Common myeloid progenitor, CD34-positive (primary cell): ENCODE data around the gene IMP4.

ENCODE experiments used
- CTCF ChIA-PET: fragments of 350-600 bp; sonication (Branson Sonifier 250); formaldehyde crosslinking; loops from one replicate; lab custom pipeline; 2021; ENCODE audit warnings: antibody characterized with exemption; lab: Charles Lee
- POLR2A ChIA-PET: fragments of 350-600 bp; sonication (Branson Sonifier 250); formaldehyde crosslinking; loops from one replicate; lab custom pipeline; 2021; ENCODE audit warnings: antibody characterized with exemption; lab: Charles Lee
- DNase-seq, 3 donors: peaks; one replicate each; pipeline versions ENCODE4 v3.0.0 to v3.0.0-alpha.2; 2013
- H3K27ac ChIP-seq, 2 experiments: 1 replicate in 1 of 2; 2 replicates in 1 of 2; pipeline ENCODE4 v1.7.0; 2013; ENCODE audit warnings: inconsistent platforms in 2 of 2, low read length in 2 of 2, mild to moderate bottlenecking in 2 of 2, low read depth in 1 of 2, moderate library complexity in 1 of 2; ENCODE audit not compliant: severe bottlenecking in 2 of 2, insufficient read depth in 1 of 2, poor library complexity in 1 of 2
- H3K27me3 ChIP-seq, 5 experiments: replicated peaks in 2 of 5; 1 replicate in 3 of 5; 2 replicates in 2 of 5; pipeline versions ENCODE4 v1.6.1 to v1.7.0; 2013; ENCODE audit warnings: low read length in 4 of 5, mild to moderate bottlenecking in 2 of 5, moderate library complexity in 2 of 5, inconsistent platforms in 1 of 5; ENCODE audit not compliant: insufficient read depth in 5 of 5, control insufficient read depth in 4 of 5
- H3K36me3 ChIP-seq, 4 experiments: 1 replicate in 2 of 4; 2 replicates in 2 of 4; pipeline versions ENCODE4 v1.6.1 to v1.7.0; 2013; ENCODE audit warnings: low read length in 3 of 4, control low read depth in 1 of 4, mild to moderate bottlenecking in 1 of 4; ENCODE audit not compliant: control insufficient read depth in 4 of 4, insufficient read depth in 4 of 4
- H3K4me1 ChIP-seq, 4 experiments: 1 replicate in 3 of 4; 2 replicates in 1 of 4; pipeline versions ENCODE4 v1.6.1 to v1.7.1; 2013; ENCODE audit warnings: low read length in 3 of 4, mild to moderate bottlenecking in 3 of 4, control low read depth in 1 of 4, inconsistent platforms in 1 of 4, moderate library complexity in 1 of 4; ENCODE audit not compliant: control insufficient read depth in 4 of 4, insufficient read depth in 4 of 4; ENCODE audit errors: control extremely low read depth in 1 of 4
- H3K4me3 ChIP-seq, 7 experiments: 1 replicate in 4 of 7; 2 replicates in 3 of 7; pipeline versions ENCODE4 v1.5.1 to v1.7.0; 2013; ENCODE audit warnings: mild to moderate bottlenecking in 7 of 7, low read length in 6 of 7, moderate library complexity in 6 of 7, inconsistent platforms in 2 of 7, low read depth in 2 of 7, control low read depth in 1 of 7; ENCODE audit not compliant: insufficient read depth in 4 of 7, control insufficient read depth in 1 of 7; ENCODE audit errors: extremely low read depth in 1 of 7
- H3K9me3 ChIP-seq, 5 experiments: 1 replicate in 4 of 5; 2 replicates in 1 of 5; pipeline versions ENCODE4 v1.6.1 to v1.7.1; 2013; ENCODE audit warnings: low read length in 4 of 5, mild to moderate bottlenecking in 2 of 5, inconsistent platforms in 1 of 5, low read depth in 1 of 5, moderate library complexity in 1 of 5; ENCODE audit not compliant: control insufficient read depth in 4 of 5, insufficient read depth in 2 of 5; ENCODE audit errors: control extremely low read depth in 1 of 5
- WGBS: methylation state at CpG from one replicate; pipeline ENCODE4 v1.1.5; 2013; ENCODE audit not compliant: insufficient coverage; 5-methylcytosine and 5-hydroxymethylcytosine counted together

Gene IMP4

DNA sequence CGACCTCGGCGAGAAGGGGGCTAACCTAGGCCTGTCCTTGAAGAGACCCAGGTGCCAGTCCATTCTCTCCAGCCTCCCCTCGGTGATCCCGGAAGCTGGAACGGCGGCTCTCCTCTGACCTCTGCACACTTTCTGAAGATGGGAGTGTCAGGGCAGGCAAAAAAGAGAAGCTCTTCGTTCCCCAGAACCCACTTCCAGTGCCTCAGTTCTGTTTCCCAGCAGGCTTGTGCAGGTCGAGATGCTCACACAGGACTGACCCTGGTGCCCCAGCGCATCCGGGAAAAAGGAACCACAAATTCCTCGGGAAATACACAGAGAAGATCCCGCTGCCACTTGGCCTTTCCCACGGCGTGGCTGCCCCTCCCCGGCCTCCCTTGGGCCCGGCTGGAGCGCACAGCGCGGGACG lies 12.5 kb downstream of the IMP4 start:
- POLR2A ChIA-PET: no interaction called here
- Histone ChIP-seq H3K27ac (no peak overlapping the region), H3K36me3 (peaks cover 0 to 3% (median 0%) of the 10 kb centered on the region in 4 experiments), H3K9me3 (peaks cover 0 to 2% (median 0%) of the 10 kb centered on the region in 5 experiments), H3K4me3 (peak overlapping the region; percentile 47 to 81 (median 78)), H3K27me3 (peaks cover 0 to 6% (median 0%) of the 10 kb centered on the region in 5 experiments), H3K4me1 (peaks cover 0 to 33% (median 28%) of the 10 kb centered on the region in 4 experiments)
- DNase-seq: peak in 2 of 3 donors; percentile 16 to 30
- CTCF ChIA-PET: interaction anchor here (1.1 to 1.9 kb wide), 3 partner anchors 16 to 30 kb away, joined by 3 to 5 read pairs (median 3); no protein-coding TSS in a partner anchor
- 29% methylated on average over 18 of the region's 21 CpGs for WGBS

- H3K4me1 ChIP-seq: peaks cover 0 to 33% (median 28%) of the 10 kb centered on the region in 4 experiments
- H3K27ac ChIP-seq: no peak within 1 kb of the TSS
- H3K9me3 ChIP-seq: peaks cover 0 to 2% (median 0%) of the 10 kb centered on the region in 5 experiments
- H3K27me3 ChIP-seq: peaks cover 0 to 6% (median 0%) of the 10 kb centered on the region in 5 experiments
- under 1% methylated on average over 103 of the region's 107 CpGs for WGBS
- H3K4me3 ChIP-seq: peak within 1 kb of the TSS; percentile 47 to 81 (median 78)
- POLR2A ChIA-PET: no interaction called here
- peak; percentile 34 to 68 (median 56) for DNase-seq
- CTCF ChIA-PET: interaction anchor here (1.0 to 1.9 kb wide), 2 partner anchors 17 to 34 kb away, joined by 4 to 5 read pairs; no protein-coding TSS in a partner anchor
- peaks cover 0 to 3% (median 0%) of the 10 kb centered on the region in 4 experiments for H3K36me3 ChIP-seq
Measured at GRCh38 chr2:130355578-130356431, 13.1 kb downstream of the IMP4 start, which contains the start of gene PTPN18. TSS of gene PTPN18 (plus strand) at chr2:130356056. CDS start at chr2:130356108, 52 bp downstream.

DNA sequence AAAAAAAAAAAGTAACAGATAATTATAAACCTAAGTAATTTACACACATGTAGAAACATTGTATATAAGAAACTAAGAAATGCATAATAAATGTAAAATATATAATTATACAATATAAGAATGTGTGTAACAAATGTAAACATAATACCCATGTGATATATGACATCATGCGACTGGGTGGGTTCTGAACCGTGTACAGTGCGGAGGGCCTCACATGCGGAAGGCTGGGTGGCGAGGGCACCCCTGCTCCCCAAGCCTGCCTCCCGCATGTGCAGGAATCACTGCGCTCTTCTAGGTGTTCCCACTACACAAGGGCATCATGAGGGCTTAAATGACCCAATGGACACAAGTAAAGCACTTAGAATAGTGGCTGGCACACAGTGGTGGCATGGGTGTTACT lies 15.2 kb downstream of the IMP4 start:
- CTCF ChIA-PET: no interaction called here
- H3K9me3 ChIP-seq: peaks cover 0 to 2% (median 0%) of the 10 kb centered on the region in 5 experiments
- H3K27me3 ChIP-seq: peaks cover 0 to 6% (median 0%) of the 10 kb centered on the region in 5 experiments
- peaks cover 0 to 3% (median 0%) of the 10 kb centered on the region in 4 experiments for H3K36me3 ChIP-seq
- peaks cover 0 to 22% (median 19%) of the 10 kb centered on the region in 4 experiments for H3K4me1 ChIP-seq
- POLR2A ChIA-PET: no interaction called here
- no peak for DNase-seq
- no peak overlapping the region for H3K4me3 ChIP-seq
- WGBS: 100% methylated on average over 5 of the region's 7 CpGs
- no peak overlapping the region for H3K27ac ChIP-seq

DNA sequence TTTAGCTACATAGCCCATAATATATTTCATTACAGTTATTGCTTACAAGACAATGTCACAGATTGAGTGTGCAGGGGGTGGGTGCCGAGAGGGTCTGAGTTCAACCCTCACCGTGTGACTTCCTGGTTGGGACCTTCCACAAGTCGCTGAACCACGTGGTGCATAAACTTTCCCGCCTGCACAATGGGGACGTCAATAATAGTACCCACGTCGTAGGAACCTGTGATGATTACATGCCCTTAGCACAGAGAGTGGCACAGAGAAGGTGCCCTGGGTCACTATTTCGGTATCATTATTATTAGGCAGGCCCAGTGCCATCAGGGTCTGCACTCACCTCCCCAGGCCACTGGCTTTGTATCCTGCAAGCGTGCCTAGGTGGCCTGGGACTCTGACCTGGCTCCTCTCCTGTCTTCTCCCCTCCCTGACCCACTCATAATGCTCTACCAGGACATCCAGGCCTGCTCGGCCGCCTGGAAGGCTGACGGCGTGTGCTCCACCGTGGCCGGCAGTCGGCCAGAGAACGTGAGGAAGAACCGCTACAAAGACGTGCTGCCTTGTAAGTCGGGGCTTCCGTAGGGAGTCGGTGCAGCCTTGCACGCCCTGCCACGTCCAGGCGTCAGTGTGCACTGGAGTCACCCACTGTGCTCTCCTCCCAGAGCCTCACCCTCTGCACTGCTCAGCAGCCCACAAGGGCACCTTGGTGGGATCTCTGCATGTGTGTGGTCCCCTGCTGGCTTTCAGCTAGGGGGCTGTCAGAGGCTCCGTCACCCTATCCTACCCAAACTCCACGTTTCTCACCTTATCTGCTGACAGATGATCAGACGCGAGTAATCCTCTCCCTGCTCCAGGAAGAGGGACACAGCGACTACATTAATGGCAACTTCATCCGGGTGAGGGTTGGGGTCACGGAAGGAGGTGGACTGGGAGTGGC lies 16.0 kb downstream of the IMP4 start:
- ChIA-PET CTCF (no interaction called here), POLR2A (no interaction called here)
- WGBS: 98% methylated on average over 33 of the region's 33 CpGs
- peaks cover 0 to 4% (median 0%) of the 10 kb centered on the region in 5 experiments for H3K9me3 ChIP-seq
- H3K4me3 ChIP-seq: no peak overlapping the region
- peaks cover 0 to 6% (median 0%) of the 10 kb centered on the region in 5 experiments for H3K27me3 ChIP-seq
- peaks cover 0 to 3% (median 0%) of the 10 kb centered on the region in 4 experiments for H3K36me3 ChIP-seq
- no peak overlapping the region for H3K27ac ChIP-seq
- H3K4me1 ChIP-seq: peaks cover 0 to 22% (median 19%) of the 10 kb centered on the region in 4 experiments
- no peak for DNase-seq

GRCh38 chr2:130359466-130359865 lies 16.8 kb downstream of the IMP4 start:
- H3K4me3 ChIP-seq: no peak overlapping the region
- 100% methylated on average over 3 of the region's 5 CpGs for whole genome bisulfite sequencing
- POLR2A ChIA-PET: no interaction called here
- H3K4me1 ChIP-seq: peaks cover 0 to 22% (median 19%) of the 10 kb centered on the region in 4 experiments
- H3K36me3 ChIP-seq: peaks cover 0 to 3% (median 0%) of the 10 kb centered on the region in 4 experiments
- no peak for DNase-seq
- CTCF ChIA-PET: interaction anchor here (0.9 kb wide), 1 partner anchor 16 kb away, joined by 3 read pairs; the partner anchor contains the start of gene IMP4
- peaks cover 0 to 6% (median 0%) of the 10 kb centered on the region in 5 experiments for H3K27me3 ChIP-seq
- peaks cover 0 to 4% (median 0%) of the 10 kb centered on the region in 5 experiments for H3K9me3 ChIP-seq
- no peak overlapping the region for H3K27ac ChIP-seq

GRCh38 chr2:130363479-130363878 lies 20.8 kb downstream of the IMP4 start:
- no peak for DNase-seq
- CTCF ChIA-PET: no interaction called here
- H3K4me1 ChIP-seq: no peaks in the 10 kb centered on the region
- no peak overlapping the region for H3K4me3 ChIP-seq
- H3K27ac ChIP-seq: no peak overlapping the region
- POLR2A ChIA-PET: no interaction called here
- H3K9me3 ChIP-seq: peaks cover 0 to 4% (median 0%) of the 10 kb centered on the region in 5 experiments
- no peaks in the 10 kb centered on the region for H3K27me3 ChIP-seq
- H3K36me3 ChIP-seq: peaks cover 0 to 3% (median 0%) of the 10 kb centered on the region in 4 experiments
